AG04449 (cell line): ENCODE results near the gene DOCK2.

ENCODE experiments used
- CTCF ChIA-PET: fragments of 350-600 bp; formaldehyde crosslinking; extraction: SDS; loops from one replicate; lab custom pipeline; 2021; ENCODE audit warnings: antibody characterized with exemption; lab: Yijun Ruan, JAX
- POLR2A ChIA-PET: fragments of 400-600, 350-600 bp; formaldehyde crosslinking; extraction: SDS; loops from one replicate; lab custom pipeline; 2020; ENCODE audit warnings: antibody characterized with exemption, inconsistent platforms; lab: Yijun Ruan, JAX
- DNase-seq: peaks from one replicate; pipeline ENCODE4 v3.0.0-alpha.2; 2010; ENCODE audit warnings: low read depth, low spot score
- H3K4me3 ChIP-seq: 2 replicates; pipeline ENCODE4 v1.5.1; 2011; ENCODE audit warnings: low read depth, mild to moderate bottlenecking, control low read depth, low read length
- CTCF ChIP-seq: IDR thresholded peaks from one replicate; pipeline ENCODE4 v1.5.1; 2011; ENCODE audit warnings: mild to moderate bottlenecking, moderate library complexity, low read length, control low read depth, inconsistent platforms; ENCODE audit not compliant: insufficient read depth; ENCODE audit errors: missing control alignments

DOCK2 gene

GRCh38 chr5:169801781-169802180 is 164.7 kb downstream of the DOCK2 start:
- H3K4me3 ChIP-seq, result no peak overlapping the region
- ChIA-PET CTCF (no interaction called here), POLR2A (interaction anchor here (1.0 kb wide), 1 partner anchor 59 kb away, joined by 4 read pairs; no protein-coding TSS in a partner anchor)
- no peak for TF ChIP-seq CTCF
- no peak for DNase-seq

GRCh38 chr5:169803077-169803981 is 166.3 kb downstream of the DOCK2 start:
- no peak for TF ChIP-seq CTCF
- peak overlapping the region; percentile 18; the same call in 1 of the 2 replicates for H3K4me3 ChIP-seq
- POLR2A ChIA-PET, result interaction anchor here (0.6 to 1.7 kb wide), 5 partner anchors 60 to 415 kb away, joined by 3 to 16 read pairs (median 4); no protein-coding TSS in a partner anchor
- CTCF ChIA-PET, result interaction anchor here (0.6 to 3.7 kb wide), 3 partner anchors 102 to 753 kb away, joined by 3 to 26 read pairs (median 20); partner anchors contain the start of gene INSYN2B
- peak; percentile 90 for DNase-seq

DNA sequence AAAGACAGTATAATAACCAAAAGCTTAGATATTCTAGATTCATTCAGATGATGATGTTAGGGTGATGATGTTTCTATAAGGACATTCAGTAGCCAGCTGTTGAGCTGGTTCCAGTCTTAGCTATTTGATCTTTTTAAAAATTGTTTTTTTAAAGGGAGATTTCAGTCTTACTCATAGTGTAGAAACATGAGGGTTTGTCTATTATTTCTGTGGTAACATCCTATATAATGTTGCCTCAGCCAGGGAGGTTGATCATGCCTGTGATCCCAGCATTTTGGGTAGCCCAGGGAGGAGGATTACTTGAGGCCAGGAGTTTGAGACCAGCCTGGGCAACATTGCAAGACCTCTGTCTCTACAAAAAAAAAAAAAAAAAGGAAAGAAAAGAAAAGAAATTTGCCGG is 167.8 kb downstream of the DOCK2 start:
- no peak overlapping the region for H3K4me3 ChIP-seq
- DNase-seq, result peak; percentile 33
- ChIA-PET POLR2A (interaction anchor here (0.7 to 1.5 kb wide), 3 partner anchors 81 to 108 kb away, joined by 3 to 7 read pairs (median 4); no protein-coding TSS in a partner anchor), CTCF (interaction anchor here (1.2 to 3.7 kb wide), 4 partner anchors 99 to 181 kb away, joined by 3 to 26 read pairs (median 12); partner anchors contain the start of gene INSYN2B)
- TF ChIP-seq CTCF, result no peak

GRCh38 chr5:169805527-169805934 is 168.5 kb downstream of the DOCK2 start:
- no peak for TF ChIP-seq CTCF
- DNase-seq, result no peak
- ChIA-PET POLR2A (interaction anchor here (1.5 kb wide), 1 partner anchor 109 kb away, joined by 7 read pairs; no protein-coding TSS in a partner anchor), CTCF (interaction anchor here (2.1 to 3.7 kb wide), 3 partner anchors 104 to 175 kb away, joined by 14 to 26 read pairs (median 20); partner anchors contain the start of gene INSYN2B)
- no peak overlapping the region for H3K4me3 ChIP-seq

GRCh38 chr5:169805937-169806700 is 169.0 kb downstream of the DOCK2 start:
- H3K4me3 ChIP-seq, result no peak overlapping the region
- no peak for TF ChIP-seq CTCF
- no peak for DNase-seq
- CTCF ChIA-PET, result interaction anchor here (2.1 to 3.7 kb wide), 2 partner anchors 104 to 174 kb away, joined by 14 to 20 read pairs; partner anchors contain the start of gene INSYN2B
- POLR2A ChIA-PET, result no interaction called here
